AG04450 (cell line): ENCODE data around the gene PLXNB1. TPM values are rescaled to one million over a fixed set of nuclear protein-coding genes. Genes with fewer than 3 reads are reported as not detected.

ENCODE experiments used
- CTCF ChIA-PET: fragments of 300-600, 350-600 bp; formaldehyde crosslinking; extraction: SDS; loops from one replicate; lab custom pipeline; 2022; ENCODE audit warnings: antibody characterized with exemption, inconsistent platforms; lab: Charles Lee
- POLR2A ChIA-PET: fragments of 350-600 bp; formaldehyde crosslinking; extraction: SDS; loops from one replicate; lab custom pipeline; 2021; ENCODE audit warnings: antibody characterized with exemption, inconsistent platforms; lab: Yijun Ruan, JAX
- DNase-seq: peaks from one replicate; pipeline ENCODE4 v3.0.0-alpha.2; 2011; ENCODE audit warnings: low read depth, low spot score
- H3K27ac ChIP-seq: one replicate; pipeline ENCODE4 v1.5.1; 2012; ENCODE audit warnings: low read depth, low read length, control low read depth
- H3K27me3 ChIP-seq: one replicate; pipeline ENCODE4 v1.6.0; 2012; ENCODE audit warnings: low read length; ENCODE audit not compliant: control insufficient read depth, insufficient read depth
- H3K4me3 ChIP-seq: 2 replicates; pipeline ENCODE4 v1.5.1; 2011; ENCODE audit warnings: mild to moderate bottlenecking, low read depth, low read length, control low read depth
- H3K9me3 ChIP-seq: 2 replicates; pipeline ENCODE4 v1.5.1; 2012; ENCODE audit warnings: low read length; ENCODE audit not compliant: control insufficient read depth, insufficient read depth
- CTCF ChIP-seq: IDR thresholded peaks from 2 replicates; pipeline ENCODE4 v1.5.1; 2011; ENCODE audit warnings: low read depth, low read length, control low read depth, inconsistent platforms
- polyA plus RNA-seq: library from polyadenylated mRNA; depleted of rRNA; stranded (reverse); fragments of >200 nt; gene quantifications from 2 replicates; pipeline ENCODE4 v1.2.3, GENCODE V29; 2011; rRNA removed
- small RNA-seq: library from RNA; depleted of rRNA; stranded (forward); fragments of <200 nt; gene quantifications from one replicate; pipeline ENCODE3, GENCODE V24; 2012; ENCODE audit warnings: low read depth; ENCODE audit not compliant: insufficient read length

PLXNB1 gene
- polyA plus RNA-seq, 1 experiment, result 13.4 TPM

GRCh38 chr3:48361928-48362327 is 68.0 kb downstream of the PLXNB1 start:
- Histone ChIP-seq H3K27me3 (peaks cover 11% of the 10 kb centered on the region), H3K4me3 (no peak overlapping the region), H3K9me3 (peaks cover 9% of the 10 kb centered on the region; the same call in 1 of the 2 replicates), H3K27ac (no peak overlapping the region)
- no peak for DNase-seq
- CTCF ChIA-PET, result no interaction called here
- POLR2A ChIA-PET, result no interaction called here
- TF ChIP-seq CTCF, result no peak

- H3K4me3 ChIP-seq, result no peak overlapping the region
- POLR2A ChIA-PET, result no interaction called here
- no peak for TF ChIP-seq CTCF
- no peak overlapping the region for H3K27ac ChIP-seq
- H3K27me3 ChIP-seq, result peaks cover 30% of the 10 kb centered on the region
- no peak for DNase-seq
- CTCF ChIA-PET, result no interaction called here
- H3K9me3 ChIP-seq, result peaks cover 9% of the 10 kb centered on the region; the same call in 1 of the 2 replicates
Observed at GRCh38 chr3:48356419-48356818, 73.5 kb downstream of the PLXNB1 start.

- no peak for DNase-seq
- Histone ChIP-seq H3K4me3 (no peak overlapping the region), H3K27me3 (peaks cover 39% of the 10 kb centered on the region), H3K9me3 (peaks cover 9% of the 10 kb centered on the region; the same call in 1 of the 2 replicates), H3K27ac (no peak overlapping the region)
- ChIA-PET POLR2A (interaction anchor here (0.7 kb wide), 1 partner anchor 135 kb away, joined by 7 read pairs; no protein-coding TSS in a partner anchor), CTCF (no interaction called here)
- no peak for TF ChIP-seq CTCF
Observed at GRCh38 chr3:48353987-48354386, 75.9 kb downstream of the PLXNB1 start.

Small RNAs within 50 kb of the gene (small RNA-seq; reads per million reads assigned to genes)
- gene RN7SL321P, result not detected

Other genes starting within 250 kb of the PLXNB1 start
- 1.6 and 2.1 TPM in 2 replicates for gene CDC25A, start 241.7 kb downstream of the PLXNB1 start, polyA plus RNA-seq
- gene CAMP, start 206.6 kb downstream of the PLXNB1 start, polyA plus RNA-seq, result not detected in 2 replicates
- gene ZNF589, start 189.0 kb downstream of the PLXNB1 start, polyA plus RNA-seq, result 3.3 TPM in 2 replicates
- gene NME6, start 128.7 kb downstream of the PLXNB1 start, polyA plus RNA-seq, result 22.6 and 25.8 TPM in 2 replicates
- gene SPINK8, start 96.4 kb downstream of the PLXNB1 start, polyA plus RNA-seq, result not detected in 2 replicates
- not detected in 2 replicates for gene FBXW12, start 57.9 kb downstream of the PLXNB1 start, polyA plus RNA-seq
- gene CCDC51, start 10.0 kb upstream of the PLXNB1 start, polyA plus RNA-seq, result 9.5 and 11.1 TPM in 2 replicates
- 207 and 316 TPM in 2 replicates for gene TMA7, start 10.2 kb upstream of the PLXNB1 start, polyA plus RNA-seq
- gene ATRIP, start 16.7 kb upstream of the PLXNB1 start, polyA plus RNA-seq, result 5.1 and 5.8 TPM in 2 replicates
- gene SHISA5, start 74.1 kb upstream of the PLXNB1 start, polyA plus RNA-seq, result 124 and 151 TPM in 2 replicates
- 6.1 and 7.2 TPM in 2 replicates for gene PFKFB4, start 126.7 kb upstream of the PLXNB1 start, polyA plus RNA-seq
- gene UCN2, start 133.7 kb upstream of the PLXNB1 start, polyA plus RNA-seq, result 1.2 and 2.2 TPM in 2 replicates
- gene COL7A1, start 165.2 kb upstream of the PLXNB1 start, polyA plus RNA-seq, result 19.8 and 25.8 TPM in 2 replicates
- gene UQCRC1, start 179.6 kb upstream of the PLXNB1 start, polyA plus RNA-seq, result 379 and 468 TPM in 2 replicates
- not detected in 2 replicates for gene TMEM89, start 191.7 kb upstream of the PLXNB1 start, polyA plus RNA-seq
- 22.2 and 23.1 TPM in 2 replicates for gene SLC26A6, start 205.4 kb upstream of the PLXNB1 start, polyA plus RNA-seq
- gene CELSR3, start 232.8 kb upstream of the PLXNB1 start, polyA plus RNA-seq, result 0.55 and 0.73 TPM in 2 replicates